H1 (cell line): ENCODE data around the gene ASB13. TPM values are rescaled to one million over a fixed set of nuclear protein-coding genes. Genes with fewer than 3 reads are reported as not detected.

Experiments used
- ASH2L ChIP-seq: fragments of 200-600, 300-600 bp; sonication (generic); IDR thresholded peaks from one replicate; pipeline ENCODE4 v1.7.1; 2017; ENCODE audit warnings: low read length
- EP300 ChIP-seq, 2 experiments: IDR thresholded peaks; 1 replicate in 1 of 2; 2 replicates in 1 of 2; pipeline ENCODE4 v1.6.1; 2011 to 2012; ENCODE audit warnings: low read depth in 2 of 2, low read length in 2 of 2, mild to moderate bottlenecking in 2 of 2, borderline replicate concordance in 1 of 2, inconsistent platforms in 1 of 2, moderate library complexity in 1 of 2
- HDAC6 ChIP-seq: IDR thresholded peaks from one replicate; pipeline ENCODE4 v1.7.1; 2012; ENCODE audit warnings: low read depth, mild to moderate bottlenecking, inconsistent platforms, low read length, moderate library complexity
- JUND ChIP-seq: IDR thresholded peaks from 2 replicates; pipeline ENCODE4 v1.6.1; 2011; ENCODE audit warnings: mild to moderate bottlenecking, improper control_type of control experiment, low read length
- POLR2AphosphoS5 ChIP-seq: IDR thresholded peaks from 2 replicates; pipeline ENCODE4 v1.6.1; 2011; ENCODE audit warnings: low read depth, low read length
- SAP30 ChIP-seq: fragments of 300-600 bp; sonication (generic); IDR thresholded peaks from 2 replicates; pipeline ENCODE4 v1.7.1; 2012; ENCODE audit warnings: low read length, moderate library complexity, mild to moderate bottlenecking, inconsistent platforms; ENCODE audit not compliant: insufficient read depth, insufficient replicate concordance
- TAF7 ChIP-seq: optimal IDR thresholded peaks from 2 replicates; pipeline ENCODE3; 2011; ENCODE audit warnings: low read depth, mild to moderate bottlenecking, inconsistent platforms, low read length, moderate library complexity, borderline replicate concordance
- polyA plus RNA-seq, 7 experiments: library from polyadenylated mRNA; depleted of rRNA in 3 of 7; stranded (reverse) in 5 of 7; unstranded in 2 of 7; fragments of >200 nt in 5 of 7; fragments of 200-250 nt in 2 of 7; gene quantifications; 1 replicate in 5 of 7; 2 replicates in 1 of 7; 4 replicates in 1 of 7; pipeline versions ENCODE4 v1.2.1 to v1.2.3, GENCODE V29; 2011 to 2013; ENCODE audit warnings: missing spikeins in 2 of 7, mixed read lengths in 2 of 7
- total RNA-seq: library from RNA; stranded (reverse); fragmentation: NEBNext Ultra II Directional; extraction: Animal tissue kit (Norgen Biotek cat#: 25700); gene quantifications from 2 replicates; pipeline ENCODE4 v1.2.1, GENCODE V29; 2021
- TF ChIP-seq, protein P1 (sequence below): fragments of 300-600 bp; sonication (generic); IDR thresholded peaks from 2 replicates; pipeline ENCODE4 v1.7.1; 2012; ENCODE audit warnings: low read length, moderate library complexity, mild to moderate bottlenecking, inconsistent platforms; ENCODE audit not compliant: insufficient replicate concordance
- TF ChIP-seq, protein P2 (sequence below): IDR thresholded peaks from 2 replicates; pipeline ENCODE4 v1.6.1; 2012; ENCODE audit warnings: inconsistent platforms

The ASB13 gene
- total and polyA plus RNA-seq, 2 of the 8 experiments (the other 6 are each of a cell fraction or from before 2014, with no cell fraction given) = 12.3 to 20.2 TPM

DNA sequence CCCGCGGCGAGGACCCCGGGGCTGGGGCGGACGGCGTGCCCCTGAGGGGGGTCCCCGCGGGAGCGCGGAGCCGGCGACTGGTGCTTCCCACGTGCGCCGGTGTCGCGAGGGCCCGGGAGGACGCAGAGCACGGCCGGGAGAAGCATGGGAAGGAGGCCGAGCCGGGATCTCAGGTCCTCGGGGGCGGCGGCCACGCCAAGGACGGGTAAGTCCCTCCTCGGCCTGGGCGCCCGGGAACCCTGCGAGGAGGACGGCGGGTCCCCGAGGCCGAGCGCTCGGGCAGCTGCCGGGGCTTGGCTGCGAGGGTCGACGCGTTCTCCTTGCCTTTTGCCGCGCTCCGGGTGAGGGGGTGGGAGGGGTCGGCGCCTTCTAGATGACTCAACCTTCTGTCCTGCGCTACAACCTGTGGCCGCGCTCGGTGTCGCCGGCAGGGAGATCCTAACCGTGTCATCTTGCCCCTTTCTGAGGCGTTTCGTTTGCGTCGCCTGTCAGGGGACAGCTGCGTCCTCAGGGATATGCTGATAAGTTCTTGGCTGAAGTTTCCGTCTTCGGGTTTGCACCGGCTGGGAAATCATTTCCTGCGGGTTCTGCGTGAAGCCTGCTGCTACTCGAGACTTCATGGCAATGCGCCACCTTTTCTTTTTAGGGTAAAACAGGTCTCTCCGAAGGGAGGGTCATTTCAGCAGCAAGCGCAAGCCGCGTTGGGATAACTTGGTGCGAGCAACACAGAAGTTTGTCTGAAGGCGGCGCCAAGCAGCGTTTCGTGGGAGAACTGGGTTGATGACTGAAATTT lies 18.8 kb upstream of the ASB13 start (continued):
- TF ChIP-seq, protein P1, sequence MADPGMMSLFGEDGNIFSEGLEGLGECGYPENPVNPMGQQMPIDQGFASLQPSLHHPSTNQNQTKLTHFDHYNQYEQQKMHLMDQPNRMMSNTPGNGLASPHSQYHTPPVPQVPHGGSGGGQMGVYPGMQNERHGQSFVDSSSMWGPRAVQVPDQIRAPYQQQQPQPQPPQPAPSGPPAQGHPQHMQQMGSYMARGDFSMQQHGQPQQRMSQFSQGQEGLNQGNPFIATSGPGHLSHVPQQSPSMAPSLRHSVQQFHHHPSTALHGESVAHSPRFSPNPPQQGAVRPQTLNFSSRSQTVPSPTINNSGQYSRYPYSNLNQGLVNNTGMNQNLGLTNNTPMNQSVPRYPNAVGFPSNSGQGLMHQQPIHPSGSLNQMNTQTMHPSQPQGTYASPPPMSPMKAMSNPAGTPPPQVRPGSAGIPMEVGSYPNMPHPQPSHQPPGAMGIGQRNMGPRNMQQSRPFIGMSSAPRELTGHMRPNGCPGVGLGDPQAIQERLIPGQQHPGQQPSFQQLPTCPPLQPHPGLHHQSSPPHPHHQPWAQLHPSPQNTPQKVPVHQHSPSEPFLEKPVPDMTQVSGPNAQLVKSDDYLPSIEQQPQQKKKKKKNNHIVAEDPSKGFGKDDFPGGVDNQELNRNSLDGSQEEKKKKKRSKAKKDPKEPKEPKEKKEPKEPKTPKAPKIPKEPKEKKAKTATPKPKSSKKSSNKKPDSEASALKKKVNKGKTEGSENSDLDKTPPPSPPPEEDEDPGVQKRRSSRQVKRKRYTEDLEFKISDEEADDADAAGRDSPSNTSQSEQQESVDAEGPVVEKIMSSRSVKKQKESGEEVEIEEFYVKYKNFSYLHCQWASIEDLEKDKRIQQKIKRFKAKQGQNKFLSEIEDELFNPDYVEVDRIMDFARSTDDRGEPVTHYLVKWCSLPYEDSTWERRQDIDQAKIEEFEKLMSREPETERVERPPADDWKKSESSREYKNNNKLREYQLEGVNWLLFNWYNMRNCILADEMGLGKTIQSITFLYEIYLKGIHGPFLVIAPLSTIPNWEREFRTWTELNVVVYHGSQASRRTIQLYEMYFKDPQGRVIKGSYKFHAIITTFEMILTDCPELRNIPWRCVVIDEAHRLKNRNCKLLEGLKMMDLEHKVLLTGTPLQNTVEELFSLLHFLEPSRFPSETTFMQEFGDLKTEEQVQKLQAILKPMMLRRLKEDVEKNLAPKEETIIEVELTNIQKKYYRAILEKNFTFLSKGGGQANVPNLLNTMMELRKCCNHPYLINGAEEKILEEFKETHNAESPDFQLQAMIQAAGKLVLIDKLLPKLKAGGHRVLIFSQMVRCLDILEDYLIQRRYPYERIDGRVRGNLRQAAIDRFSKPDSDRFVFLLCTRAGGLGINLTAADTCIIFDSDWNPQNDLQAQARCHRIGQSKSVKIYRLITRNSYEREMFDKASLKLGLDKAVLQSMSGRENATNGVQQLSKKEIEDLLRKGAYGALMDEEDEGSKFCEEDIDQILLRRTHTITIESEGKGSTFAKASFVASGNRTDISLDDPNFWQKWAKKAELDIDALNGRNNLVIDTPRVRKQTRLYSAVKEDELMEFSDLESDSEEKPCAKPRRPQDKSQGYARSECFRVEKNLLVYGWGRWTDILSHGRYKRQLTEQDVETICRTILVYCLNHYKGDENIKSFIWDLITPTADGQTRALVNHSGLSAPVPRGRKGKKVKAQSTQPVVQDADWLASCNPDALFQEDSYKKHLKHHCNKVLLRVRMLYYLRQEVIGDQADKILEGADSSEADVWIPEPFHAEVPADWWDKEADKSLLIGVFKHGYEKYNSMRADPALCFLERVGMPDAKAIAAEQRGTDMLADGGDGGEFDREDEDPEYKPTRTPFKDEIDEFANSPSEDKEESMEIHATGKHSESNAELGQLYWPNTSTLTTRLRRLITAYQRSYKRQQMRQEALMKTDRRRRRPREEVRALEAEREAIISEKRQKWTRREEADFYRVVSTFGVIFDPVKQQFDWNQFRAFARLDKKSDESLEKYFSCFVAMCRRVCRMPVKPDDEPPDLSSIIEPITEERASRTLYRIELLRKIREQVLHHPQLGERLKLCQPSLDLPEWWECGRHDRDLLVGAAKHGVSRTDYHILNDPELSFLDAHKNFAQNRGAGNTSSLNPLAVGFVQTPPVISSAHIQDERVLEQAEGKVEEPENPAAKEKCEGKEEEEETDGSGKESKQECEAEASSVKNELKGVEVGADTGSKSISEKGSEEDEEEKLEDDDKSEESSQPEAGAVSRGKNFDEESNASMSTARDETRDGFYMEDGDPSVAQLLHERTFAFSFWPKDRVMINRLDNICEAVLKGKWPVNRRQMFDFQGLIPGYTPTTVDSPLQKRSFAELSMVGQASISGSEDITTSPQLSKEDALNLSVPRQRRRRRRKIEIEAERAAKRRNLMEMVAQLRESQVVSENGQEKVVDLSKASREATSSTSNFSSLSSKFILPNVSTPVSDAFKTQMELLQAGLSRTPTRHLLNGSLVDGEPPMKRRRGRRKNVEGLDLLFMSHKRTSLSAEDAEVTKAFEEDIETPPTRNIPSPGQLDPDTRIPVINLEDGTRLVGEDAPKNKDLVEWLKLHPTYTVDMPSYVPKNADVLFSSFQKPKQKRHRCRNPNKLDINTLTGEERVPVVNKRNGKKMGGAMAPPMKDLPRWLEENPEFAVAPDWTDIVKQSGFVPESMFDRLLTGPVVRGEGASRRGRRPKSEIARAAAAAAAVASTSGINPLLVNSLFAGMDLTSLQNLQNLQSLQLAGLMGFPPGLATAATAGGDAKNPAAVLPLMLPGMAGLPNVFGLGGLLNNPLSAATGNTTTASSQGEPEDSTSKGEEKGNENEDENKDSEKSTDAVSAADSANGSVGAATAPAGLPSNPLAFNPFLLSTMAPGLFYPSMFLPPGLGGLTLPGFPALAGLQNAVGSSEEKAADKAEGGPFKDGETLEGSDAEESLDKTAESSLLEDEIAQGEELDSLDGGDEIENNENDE = no peak
- TF ChIP-seq SAP30 (peak; percentile 90), HDAC6 (no peak), ASH2L (peak; percentile 81), EP300 (IDR thresholded peaks at IDR 0.05; ENCODE audit: borderline replicate concordance in 1 of 2, low read depth in 2 of 2, low read length in 2 of 2) (no peak), JUND (no peak), TAF7 (no peak), POLR2AphosphoS5 (no peak)
- TF ChIP-seq, protein P2, sequence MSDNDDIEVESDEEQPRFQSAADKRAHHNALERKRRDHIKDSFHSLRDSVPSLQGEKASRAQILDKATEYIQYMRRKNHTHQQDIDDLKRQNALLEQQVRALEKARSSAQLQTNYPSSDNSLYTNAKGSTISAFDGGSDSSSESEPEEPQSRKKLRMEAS = peak; percentile 50; the same call in 1 of the 2 replicates
